GM10248 (cell line): Measurements from ENCODE around the gene HUNK.

Source experiments
- CTCF ChIA-PET: fragments of 300-600 bp; sonication (Branson Sonifier 250); formaldehyde crosslinking; extraction: SDS; loops from one replicate; lab custom pipeline; 2021; ENCODE audit warnings: antibody characterized with exemption; lab: Yijun Ruan, JAX
- POLR2A ChIA-PET: fragments of 350-650 bp; sonication (Branson Sonifier 250); formaldehyde crosslinking; extraction: SDS; loops from one replicate; lab custom pipeline; 2020; ENCODE audit warnings: antibody characterized with exemption; lab: Yijun Ruan, JAX
- DNase-seq: peaks from one replicate; pipeline ENCODE4 v3.0.0; 2012; ENCODE audit errors: extremely low spot score
- TF ChIP-seq, protein P1 (sequence below): IDR thresholded peaks from 2 replicates; pipeline ENCODE4 v1.5.1; 2012; ENCODE audit warnings: mild to moderate bottlenecking, low read depth; ENCODE audit errors: extremely low read depth, missing control alignments, control extremely low read depth

The HUNK gene

DNA sequence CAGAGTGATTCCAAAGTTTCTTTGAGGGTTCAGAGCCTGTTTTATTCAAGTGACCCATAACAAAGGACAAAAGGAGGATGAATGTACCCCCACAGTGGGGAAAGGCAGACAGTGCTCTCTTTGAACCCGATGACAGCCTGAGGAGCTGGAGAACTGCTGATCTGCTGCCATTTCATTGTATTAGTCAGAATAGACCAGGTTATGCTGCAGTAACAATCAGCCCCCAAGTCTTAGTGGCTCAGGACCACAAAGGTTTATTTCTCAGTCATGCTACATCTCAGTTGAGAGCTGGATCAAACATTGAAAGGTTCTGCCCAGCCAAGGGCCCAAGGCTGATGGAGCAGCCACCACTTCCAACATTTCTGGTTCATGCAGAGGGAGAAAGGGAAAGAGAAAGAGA lies 88.9 kb downstream of the HUNK start:
- DNase-seq = no peak
- ChIA-PET CTCF (no interaction called here), POLR2A (no interaction called here)
- TF ChIP-seq, protein P1, sequence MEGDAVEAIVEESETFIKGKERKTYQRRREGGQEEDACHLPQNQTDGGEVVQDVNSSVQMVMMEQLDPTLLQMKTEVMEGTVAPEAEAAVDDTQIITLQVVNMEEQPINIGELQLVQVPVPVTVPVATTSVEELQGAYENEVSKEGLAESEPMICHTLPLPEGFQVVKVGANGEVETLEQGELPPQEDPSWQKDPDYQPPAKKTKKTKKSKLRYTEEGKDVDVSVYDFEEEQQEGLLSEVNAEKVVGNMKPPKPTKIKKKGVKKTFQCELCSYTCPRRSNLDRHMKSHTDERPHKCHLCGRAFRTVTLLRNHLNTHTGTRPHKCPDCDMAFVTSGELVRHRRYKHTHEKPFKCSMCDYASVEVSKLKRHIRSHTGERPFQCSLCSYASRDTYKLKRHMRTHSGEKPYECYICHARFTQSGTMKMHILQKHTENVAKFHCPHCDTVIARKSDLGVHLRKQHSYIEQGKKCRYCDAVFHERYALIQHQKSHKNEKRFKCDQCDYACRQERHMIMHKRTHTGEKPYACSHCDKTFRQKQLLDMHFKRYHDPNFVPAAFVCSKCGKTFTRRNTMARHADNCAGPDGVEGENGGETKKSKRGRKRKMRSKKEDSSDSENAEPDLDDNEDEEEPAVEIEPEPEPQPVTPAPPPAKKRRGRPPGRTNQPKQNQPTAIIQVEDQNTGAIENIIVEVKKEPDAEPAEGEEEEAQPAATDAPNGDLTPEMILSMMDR = no peak

DNA sequence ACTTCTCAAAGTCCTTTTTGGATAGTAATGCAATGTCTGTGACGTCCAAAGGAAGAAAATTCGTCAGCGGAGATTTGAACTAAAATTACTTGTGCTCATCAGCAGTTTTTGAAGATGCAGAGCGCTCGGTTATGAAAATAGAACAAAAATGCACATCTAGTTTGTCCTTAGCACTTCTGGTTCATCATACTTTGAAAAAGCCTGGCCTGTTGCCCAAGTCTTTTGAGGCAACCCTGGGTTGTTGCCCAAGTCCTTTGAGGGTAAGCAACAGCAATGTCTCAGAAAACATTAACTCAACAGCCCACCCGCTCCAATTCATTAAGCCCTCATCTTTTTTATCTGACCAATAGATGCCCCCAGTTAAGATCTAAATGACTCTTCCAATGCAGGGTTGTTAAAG lies 91.9 kb downstream of the HUNK start:
- DNase-seq = no peak
- CTCF ChIA-PET = no interaction called here
- TF ChIP-seq, protein P1 = no peak
- POLR2A ChIA-PET = no interaction called here

- TF ChIP-seq, protein P1 = no peak
- CTCF ChIA-PET = interaction anchor here (1.4 kb wide), 1 partner anchor 15 kb away, joined by 3 read pairs; no protein-coding TSS in a partner anchor
- POLR2A ChIA-PET = no interaction called here
- DNase-seq = no peak
Measured at GRCh38 chr21:31967334-31967733, 94.5 kb downstream of the HUNK start.

- DNase-seq = no peak
- ChIA-PET POLR2A (no interaction called here), CTCF (no interaction called here)
- TF ChIP-seq, protein P1 = no peak
Measured at GRCh38 chr21:31972622-31973021, 99.8 kb downstream of the HUNK start.

- DNase-seq = no peak
- TF ChIP-seq, protein P1 = no peak
- ChIA-PET CTCF (no interaction called here), POLR2A (no interaction called here)
Measured at GRCh38 chr21:31973402-31973944, 100.7 kb downstream of the HUNK start.

DNA sequence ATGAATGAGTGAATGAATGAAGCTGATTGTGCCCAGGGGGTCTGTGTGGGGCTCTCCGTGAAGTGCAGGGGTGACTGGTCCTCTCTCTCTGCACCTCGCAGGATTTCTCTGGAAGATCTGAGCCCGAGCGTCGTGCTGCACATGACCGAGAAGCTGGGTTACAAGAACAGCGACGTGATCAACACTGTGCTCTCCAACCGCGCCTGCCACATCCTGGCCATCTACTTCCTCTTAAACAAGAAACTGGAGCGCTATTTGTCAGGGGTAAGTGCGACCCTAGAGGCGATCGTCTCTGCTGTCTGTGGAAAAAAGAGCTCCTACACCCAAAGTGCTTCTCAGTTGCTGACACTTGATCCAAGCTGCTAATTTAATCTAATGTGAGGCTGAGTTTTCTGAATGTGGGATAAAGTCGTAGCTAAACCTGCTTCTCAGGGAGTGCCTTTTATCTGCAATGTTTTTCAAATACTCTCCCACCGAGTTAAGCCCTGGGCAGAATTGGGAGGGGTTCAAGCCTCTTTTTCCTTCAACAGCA lies 101.7 kb downstream of the HUNK start:
- CTCF ChIA-PET = no interaction called here
- DNase-seq = no peak
- TF ChIP-seq, protein P1 = no peak
- POLR2A ChIA-PET = no interaction called here

DNA sequence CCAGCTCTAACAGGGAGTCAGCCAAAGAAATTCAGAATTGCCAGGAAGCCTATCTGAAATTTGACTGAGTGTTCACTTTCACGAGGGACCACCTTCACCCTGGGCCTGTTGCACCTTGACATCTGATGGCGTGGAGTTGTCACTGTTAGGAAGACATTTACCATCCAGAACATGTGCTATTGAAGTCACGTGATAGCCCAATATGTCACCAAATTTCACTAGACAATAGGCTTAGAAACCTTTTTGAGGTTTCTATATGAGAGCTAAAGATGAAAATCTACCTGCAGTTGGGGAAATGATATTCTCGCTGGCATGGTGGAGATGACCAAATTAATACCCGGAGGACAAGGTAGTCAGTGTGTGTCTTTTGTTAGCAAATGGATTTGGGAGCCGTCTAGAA lies 102.7 kb downstream of the HUNK start:
- ChIA-PET CTCF (no interaction called here), POLR2A (no interaction called here)
- no peak for DNase-seq
- TF ChIP-seq, protein P1 = no peak
